GM23338 (cell line): ENCODE measurements around the gene ZNF831. TPM values are rescaled to one million over a fixed set of nuclear protein-coding genes. Genes with fewer than 3 reads are reported as not detected.

Source experiments
- ATAC-seq: fragments of 200-7000 bp; cut with Tn5 transposase; 3 replicates; pipeline ENCODE4 v1.9.1; 2020
- DNase-seq: peaks from one replicate; pipeline ENCODE4 v3.0.0-alpha.2; 2015; ENCODE audit warnings: low spot score
- H2AFZ ChIP-seq: fragments of 200-600 bp; sonication (generic); 2 replicates; pipeline ENCODE4 v1.8.0; 2016; ENCODE audit warnings: antibody characterized with exemption, mild to moderate bottlenecking, moderate library complexity
- H3F3A ChIP-seq: fragments of 200-600 bp; sonication (generic); replicated peaks from 2 replicates; pipeline ENCODE4 v1.8.0; 2017; ENCODE audit warnings: antibody characterized with exemption, mixed run types, low read depth
- H3K27ac ChIP-seq: fragments of 200-600 bp; sonication (generic); 2 replicates; pipeline ENCODE4 v1.6.1; 2016; ENCODE audit warnings: low read depth
- H3K27me3 ChIP-seq: fragments of 200-600 bp; sonication (generic); 2 replicates; pipeline ENCODE4 v1.8.0; 2016; ENCODE audit warnings: mild to moderate bottlenecking, mixed run types, moderate library complexity; ENCODE audit not compliant: insufficient read depth
- H3K36me3 ChIP-seq: fragments of 200-600 bp; sonication (generic); 2 replicates; pipeline ENCODE4 v1.8.0; 2016; ENCODE audit warnings: mild to moderate bottlenecking; ENCODE audit not compliant: insufficient read depth
- H3K4me1 ChIP-seq: fragments of 200-600 bp; sonication (generic); 2 replicates; pipeline ENCODE4 v1.8.0; 2016; ENCODE audit warnings: mild to moderate bottlenecking, moderate library complexity; ENCODE audit not compliant: insufficient read depth
- H3K4me2 ChIP-seq: fragments of 200-600 bp; sonication (generic); 2 replicates; pipeline ENCODE4 v1.7.1; 2017; ENCODE audit warnings: mixed run types
- H3K4me3 ChIP-seq: fragments of 200-600 bp; sonication (generic); 2 replicates; pipeline ENCODE4 v1.6.1; 2016; ENCODE audit warnings: mixed run types
- H3K79me2 ChIP-seq: fragments of 200-600 bp; sonication (generic); replicated peaks from 2 replicates; pipeline ENCODE4 v1.8.0; 2017; ENCODE audit warnings: mild to moderate bottlenecking; ENCODE audit not compliant: insufficient read depth
- H3K9me2 ChIP-seq: fragments of 200-600 bp; sonication (generic); 2 replicates; pipeline ENCODE4 v1.8.0; 2017; ENCODE audit not compliant: insufficient read depth
- H4K20me1 ChIP-seq: fragments of 200-600 bp; sonication (generic); replicated peaks from 2 replicates; pipeline ENCODE4 v1.8.0; 2017; ENCODE audit warnings: mild to moderate bottlenecking; ENCODE audit not compliant: insufficient read depth
- H3K27ac Mint-ChIP-seq: 2 replicates; pipeline ENCODE4 v1.8.0; 2020; ENCODE audit warnings: inconsistent platforms, mild to moderate bottlenecking, moderate library complexity, mixed read lengths
- H3K27me3 Mint-ChIP-seq: 3 replicates; pipeline ENCODE4 v1.8.0; 2022; ENCODE audit warnings: low read depth, mild to moderate bottlenecking, moderate library complexity, mixed read lengths, inconsistent platforms; ENCODE audit not compliant: insufficient read depth, poor library complexity
- H3K36me3 Mint-ChIP-seq: 3 replicates; pipeline ENCODE4 v1.8.0; 2021; ENCODE audit warnings: low read depth, mild to moderate bottlenecking, inconsistent platforms, moderate library complexity, mixed read lengths
- H3K4me1 Mint-ChIP-seq: 3 replicates; pipeline ENCODE4 v1.8.0; 2020; ENCODE audit warnings: mild to moderate bottlenecking, inconsistent platforms, mixed read lengths
- H3K4me3 Mint-ChIP-seq: 3 replicates; pipeline ENCODE4 v1.8.0; 2021; ENCODE audit warnings: moderate library complexity, mild to moderate bottlenecking, inconsistent platforms, mixed read lengths
- H3K9me3 Mint-ChIP-seq: 3 replicates; pipeline ENCODE4 v1.8.0; 2020; ENCODE audit warnings: moderate library complexity, mild to moderate bottlenecking, inconsistent platforms, mixed read lengths
- ETS1 ChIP-seq: IDR thresholded peaks from 2 replicates; pipeline ENCODE4 v1.6.1; 2016; ENCODE audit warnings: antibody characterized with exemption
- EZH2phosphoT487 ChIP-seq: fragments of 200-600 bp; sonication (generic); IDR thresholded peaks from one replicate; pipeline ENCODE4 v1.8.1; 2018; ENCODE audit warnings: antibody characterized with exemption; ENCODE audit not compliant: unreplicated experiment
- JUNB ChIP-seq: IDR thresholded peaks from one replicate; pipeline ENCODE4 v1.6.1; 2016; ENCODE audit warnings: antibody characterized with exemption; ENCODE audit not compliant: unreplicated experiment
- POLR2AphosphoS5 ChIP-seq: IDR thresholded peaks from 2 replicates; pipeline ENCODE4 v1.6.1; 2016; ENCODE audit warnings: antibody characterized with exemption, low read depth
- STAT1 ChIP-seq: IDR thresholded peaks from one replicate; pipeline ENCODE4 v1.6.1; 2016; ENCODE audit warnings: antibody characterized with exemption; ENCODE audit not compliant: unreplicated experiment
- ZNF331 ChIP-seq: fragments of 250-450 bp; sonication (Bioruptor Pico); IDR thresholded peaks from 2 replicates; pipeline ENCODE4 v1.5.0; 2020; ENCODE audit warnings: low read depth, mild to moderate bottlenecking, moderate library complexity
- polyA plus RNA-seq: library from polyadenylated mRNA; unstranded; fragments of >200 nt; fragmentation: Nextera tagmentation; extraction: Ambion mirVana; gene quantifications from 2 replicates; pipeline ENCODE4 v1.2.1, GENCODE V29; 2016
- total RNA-seq: library from RNA; depleted of rRNA; stranded (reverse); fragments of >200 nt; shearing (Covaris generic); gene quantifications from 2 replicates; pipeline ENCODE4 v1.2.3, GENCODE V29; 2014
- TF ChIP-seq, protein P1 (sequence below), 2 experiments: fragments of 200-600 bp in 1 of 2; sonication (generic) in 1 of 2; conservative IDR thresholded peaks; 2 replicates each; pipeline versions ENCODE4 v1.5.1 to v1.6.1; 2016 to 2017; ENCODE audit warnings: antibody characterized with exemption in 2 of 2, low read depth in 2 of 2, mild to moderate bottlenecking in 2 of 2, moderate library complexity in 1 of 2
- TF ChIP-seq, protein P2 (sequence below): IDR thresholded peaks from one replicate; pipeline ENCODE4 v1.6.1; 2018; ENCODE audit warnings: antibody characterized with exemption; ENCODE audit not compliant: unreplicated experiment

The ZNF831 gene
- total and polyA plus RNA-seq, 2 experiments from 2014 or later = not detected

- Histone ChIP-seq H3K4me3 (no peak overlapping the region), H3K9me2 (no peaks in the 10 kb centered on the region), H3K4me2 (no peak overlapping the region), H3K27ac (no peak overlapping the region), H2AFZ (no peak overlapping the region), H3K4me1 (peaks cover 5% of the 10 kb centered on the region), H3K27me3 (no peaks in the 10 kb centered on the region), H3K36me3 (no peaks in the 10 kb centered on the region), H4K20me1 (no peaks in the 10 kb centered on the region), H3F3A (no peaks in the 10 kb centered on the region), H3K79me2 (no peaks in the 10 kb centered on the region)
- no peak overlapping the region for H3K4me3 Mint-ChIP-seq
- no peaks in the 10 kb centered on the region for H3K36me3 Mint-ChIP-seq
- DNase-seq = peak; percentile 67
- H3K27ac Mint-ChIP-seq = no peak overlapping the region
- ATAC-seq = peak; percentile 96
- H3K9me3 Mint-ChIP-seq = no peaks in the 10 kb centered on the region; the same call in 2 of the 3 replicates
- TF ChIP-seq EZH2phosphoT487 (no peak), STAT1 (no peak), ETS1 (no peak), JUNB (no peak), POLR2AphosphoS5 (no peak)
- TF ChIP-seq, protein P1, sequence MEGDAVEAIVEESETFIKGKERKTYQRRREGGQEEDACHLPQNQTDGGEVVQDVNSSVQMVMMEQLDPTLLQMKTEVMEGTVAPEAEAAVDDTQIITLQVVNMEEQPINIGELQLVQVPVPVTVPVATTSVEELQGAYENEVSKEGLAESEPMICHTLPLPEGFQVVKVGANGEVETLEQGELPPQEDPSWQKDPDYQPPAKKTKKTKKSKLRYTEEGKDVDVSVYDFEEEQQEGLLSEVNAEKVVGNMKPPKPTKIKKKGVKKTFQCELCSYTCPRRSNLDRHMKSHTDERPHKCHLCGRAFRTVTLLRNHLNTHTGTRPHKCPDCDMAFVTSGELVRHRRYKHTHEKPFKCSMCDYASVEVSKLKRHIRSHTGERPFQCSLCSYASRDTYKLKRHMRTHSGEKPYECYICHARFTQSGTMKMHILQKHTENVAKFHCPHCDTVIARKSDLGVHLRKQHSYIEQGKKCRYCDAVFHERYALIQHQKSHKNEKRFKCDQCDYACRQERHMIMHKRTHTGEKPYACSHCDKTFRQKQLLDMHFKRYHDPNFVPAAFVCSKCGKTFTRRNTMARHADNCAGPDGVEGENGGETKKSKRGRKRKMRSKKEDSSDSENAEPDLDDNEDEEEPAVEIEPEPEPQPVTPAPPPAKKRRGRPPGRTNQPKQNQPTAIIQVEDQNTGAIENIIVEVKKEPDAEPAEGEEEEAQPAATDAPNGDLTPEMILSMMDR (conservative IDR thresholded peaks at IDR 0.05; ENCODE audit: low read depth in 2 of 2) = peak; percentile 56 to 73
- peaks cover 13% of the 10 kb centered on the region for H3K4me1 Mint-ChIP-seq
- peaks cover 4% of the 10 kb centered on the region for H3K27me3 Mint-ChIP-seq
These were observed 4.5 kb upstream of the ZNF831 start for GRCh38 chr20:59159091-59159490.

GRCh38 chr20:59159493-59160376, 3.9 kb upstream of the ZNF831 start:
- Histone ChIP-seq H3K4me3 (no peak overlapping the region), H3K4me2 (no peak overlapping the region), H3K79me2 (no peaks in the 10 kb centered on the region), H3K9me2 (no peaks in the 10 kb centered on the region), H3K27me3 (no peaks in the 10 kb centered on the region), H3K36me3 (no peaks in the 10 kb centered on the region), H3K27ac (no peak overlapping the region), H3F3A (no peaks in the 10 kb centered on the region), H4K20me1 (no peaks in the 10 kb centered on the region), H2AFZ (no peak overlapping the region), H3K4me1 (peaks cover 5% of the 10 kb centered on the region)
- no peaks in the 10 kb centered on the region for H3K36me3 Mint-ChIP-seq
- no peak overlapping the region for H3K4me3 Mint-ChIP-seq
- ATAC-seq = no peak; the same call in 2 of the 3 replicates
- peaks cover 13% of the 10 kb centered on the region for H3K4me1 Mint-ChIP-seq
- no peaks in the 10 kb centered on the region for H3K9me3 Mint-ChIP-seq
- DNase-seq = no peak
- H3K27me3 Mint-ChIP-seq = peaks cover 4% of the 10 kb centered on the region
- no peak overlapping the region for H3K27ac Mint-ChIP-seq
- TF ChIP-seq ZNF331 (CRISPR knock-in tag) (no peak), STAT1 (no peak)
- TF ChIP-seq, protein P2, sequence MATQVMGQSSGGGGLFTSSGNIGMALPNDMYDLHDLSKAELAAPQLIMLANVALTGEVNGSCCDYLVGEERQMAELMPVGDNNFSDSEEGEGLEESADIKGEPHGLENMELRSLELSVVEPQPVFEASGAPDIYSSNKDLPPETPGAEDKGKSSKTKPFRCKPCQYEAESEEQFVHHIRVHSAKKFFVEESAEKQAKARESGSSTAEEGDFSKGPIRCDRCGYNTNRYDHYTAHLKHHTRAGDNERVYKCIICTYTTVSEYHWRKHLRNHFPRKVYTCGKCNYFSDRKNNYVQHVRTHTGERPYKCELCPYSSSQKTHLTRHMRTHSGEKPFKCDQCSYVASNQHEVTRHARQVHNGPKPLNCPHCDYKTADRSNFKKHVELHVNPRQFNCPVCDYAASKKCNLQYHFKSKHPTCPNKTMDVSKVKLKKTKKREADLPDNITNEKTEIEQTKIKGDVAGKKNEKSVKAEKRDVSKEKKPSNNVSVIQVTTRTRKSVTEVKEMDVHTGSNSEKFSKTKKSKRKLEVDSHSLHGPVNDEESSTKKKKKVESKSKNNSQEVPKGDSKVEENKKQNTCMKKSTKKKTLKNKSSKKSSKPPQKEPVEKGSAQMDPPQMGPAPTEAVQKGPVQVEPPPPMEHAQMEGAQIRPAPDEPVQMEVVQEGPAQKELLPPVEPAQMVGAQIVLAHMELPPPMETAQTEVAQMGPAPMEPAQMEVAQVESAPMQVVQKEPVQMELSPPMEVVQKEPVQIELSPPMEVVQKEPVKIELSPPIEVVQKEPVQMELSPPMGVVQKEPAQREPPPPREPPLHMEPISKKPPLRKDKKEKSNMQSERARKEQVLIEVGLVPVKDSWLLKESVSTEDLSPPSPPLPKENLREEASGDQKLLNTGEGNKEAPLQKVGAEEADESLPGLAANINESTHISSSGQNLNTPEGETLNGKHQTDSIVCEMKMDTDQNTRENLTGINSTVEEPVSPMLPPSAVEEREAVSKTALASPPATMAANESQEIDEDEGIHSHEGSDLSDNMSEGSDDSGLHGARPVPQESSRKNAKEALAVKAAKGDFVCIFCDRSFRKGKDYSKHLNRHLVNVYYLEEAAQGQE = no peak
